IMR-90 (cell line): ENCODE measurements around the gene CENPS. TPM values are rescaled to one million over a fixed set of nuclear protein-coding genes. Genes with fewer than 3 reads are reported as not detected.

Experiments
- ATAC-seq: fragments of 200-7000 bp; cut with Tn5 transposase; 2 replicates; pipeline ENCODE4 v1.9.1; 2020; ENCODE audit warnings: low read depth, mild to moderate bottlenecking, moderate library complexity
- BruUV-seq: library from RNA; stranded (reverse); fragments of 400-500 nt; replicated peaks from 2 replicates; lab custom pipeline; 2021; lab: Mats Ljungman, UMichigan
- CTCF ChIA-PET: fragments of 300-600 bp; formaldehyde crosslinking; extraction: SDS; loops from one replicate; lab custom pipeline; 2021; ENCODE audit warnings: antibody characterized with exemption; lab: Yijun Ruan, JAX
- POLR2A ChIA-PET: fragments of 300-600 bp; sonication (Branson Sonifier 250); formaldehyde crosslinking; loops from one replicate; lab custom pipeline; 2022; ENCODE audit warnings: antibody characterized with exemption; ENCODE audit not compliant: unreplicated experiment; lab: Charles Lee
- DNase-seq: peaks from one replicate; pipeline ENCODE4 v3.0.0; 2013
- H2AFZ ChIP-seq: replicated peaks from 2 replicates; pipeline ENCODE3; 2013; ENCODE audit warnings: low read length, mild to moderate bottlenecking; ENCODE audit not compliant: poor library complexity
- H2AK5ac ChIP-seq: 2 replicates; pipeline ENCODE4 v1.6.1; 2013; ENCODE audit warnings: low read depth, low read length, inconsistent platforms
- H2AK9ac ChIP-seq: replicated peaks from 2 replicates; pipeline ENCODE3; 2013; ENCODE audit warnings: mild to moderate bottlenecking, low read depth, low read length, moderate library complexity; ENCODE audit not compliant: poor library complexity
- H2BK120ac ChIP-seq: 2 replicates; pipeline ENCODE4 v1.6.1; 2013; ENCODE audit warnings: low read depth, low read length, inconsistent platforms
- H2BK15ac ChIP-seq: 3 replicates; pipeline ENCODE4 v1.6.1; 2013; ENCODE audit warnings: low read depth, low read length, inconsistent platforms
- H2BK20ac ChIP-seq: 2 replicates; pipeline ENCODE4 v1.6.1; 2013; ENCODE audit warnings: low read depth, mild to moderate bottlenecking, inconsistent platforms, low read length, moderate library complexity
- H2BK5ac ChIP-seq: 2 replicates; pipeline ENCODE4 v1.6.1; 2013; ENCODE audit warnings: mild to moderate bottlenecking, low read depth, low read length, inconsistent platforms; ENCODE audit not compliant: poor library complexity, severe bottlenecking
- H3K14ac ChIP-seq: replicated peaks from 2 replicates; pipeline ENCODE4 v1.6.1; 2013; ENCODE audit warnings: low read depth, low read length, inconsistent platforms
- H3K18ac ChIP-seq: 2 replicates; pipeline ENCODE4 v1.6.1; 2013; ENCODE audit warnings: low read depth, low read length, control low read depth
- H3K23ac ChIP-seq: 2 replicates; pipeline ENCODE4 v1.6.1; 2013; ENCODE audit warnings: low read depth, low read length, inconsistent platforms
- H3K27ac ChIP-seq: 2 replicates; pipeline ENCODE4 v1.5.1; 2013; ENCODE audit warnings: mild to moderate bottlenecking, control low read depth, low read length; ENCODE audit not compliant: insufficient read depth
- H3K27me3 ChIP-seq: 2 replicates; pipeline ENCODE4 v1.6.1; 2013; ENCODE audit warnings: low read length; ENCODE audit not compliant: control insufficient read depth, insufficient read depth
- H3K36me3 ChIP-seq: 2 replicates; pipeline ENCODE4 v1.6.1; 2013; ENCODE audit warnings: low read length, mixed read lengths; ENCODE audit not compliant: control insufficient read depth, insufficient read depth
- H3K4ac ChIP-seq: 2 replicates; pipeline ENCODE4 v1.6.1; 2013; ENCODE audit warnings: low read depth, low read length, inconsistent platforms
- H3K4me1 ChIP-seq: 2 replicates; pipeline ENCODE4 v1.6.1; 2013; ENCODE audit warnings: low read length, mixed read lengths; ENCODE audit not compliant: control insufficient read depth, insufficient read depth
- H3K4me2 ChIP-seq: 2 replicates; pipeline ENCODE4 v1.6.1; 2013; ENCODE audit warnings: low read depth, mild to moderate bottlenecking, control low read depth, low read length, moderate library complexity
- H3K4me3 ChIP-seq: 2 replicates; pipeline ENCODE4 v1.5.1; 2013; ENCODE audit warnings: low read depth, mild to moderate bottlenecking, control low read depth, low read length, moderate library complexity; ENCODE audit not compliant: insufficient read depth
- H3K56ac ChIP-seq: 2 replicates; pipeline ENCODE4 v1.6.1; 2013; ENCODE audit warnings: low read length, inconsistent platforms; ENCODE audit not compliant: insufficient read depth; ENCODE audit errors: extremely low read depth
- H3K79me1 ChIP-seq, 2 experiments: 2 replicates each; pipeline ENCODE4 v1.6.1; 2013; ENCODE audit warnings: low read length in 2 of 2, inconsistent platforms in 1 of 2, low read depth in 1 of 2
- H3K9ac ChIP-seq: 2 replicates; pipeline ENCODE4 v1.6.1; 2013; ENCODE audit warnings: low read depth, low read length, control low read depth
- H3K9me1 ChIP-seq: 2 replicates; pipeline ENCODE4 v1.6.1; 2013; ENCODE audit warnings: low read length, inconsistent platforms; ENCODE audit not compliant: insufficient read depth
- H3K9me3 ChIP-seq: 2 replicates; pipeline ENCODE4 v1.6.1; 2013; ENCODE audit warnings: low read length; ENCODE audit not compliant: control insufficient read depth, insufficient read depth
- H4K20me1 ChIP-seq: 2 replicates; pipeline ENCODE4 v1.6.1; 2013; ENCODE audit warnings: low read length, inconsistent platforms; ENCODE audit not compliant: insufficient read depth
- H4K5ac ChIP-seq: 2 replicates; pipeline ENCODE4 v1.6.1; 2013; ENCODE audit warnings: mild to moderate bottlenecking, low read depth, low read length, control low read depth
- H4K8ac ChIP-seq, 2 experiments: 2 replicates each; pipeline ENCODE4 v1.6.1; 2013; ENCODE audit warnings: low read depth in 2 of 2, low read length in 2 of 2, control low read depth in 1 of 2, inconsistent platforms in 1 of 2
- H4K91ac ChIP-seq: 2 replicates; pipeline ENCODE4 v1.6.1; 2013; ENCODE audit warnings: low read depth, low read length, inconsistent platforms; ENCODE audit not compliant: insufficient read depth
- CEBPB ChIP-seq: IDR thresholded peaks from 2 replicates; pipeline ENCODE4 v1.6.1; 2012; ENCODE audit warnings: low read depth, low read length, improper control_type of control experiment
- CTCF ChIP-seq: conservative IDR thresholded peaks from 2 replicates; pipeline ENCODE4 v1.5.1; 2012; ENCODE audit warnings: mild to moderate bottlenecking, low read depth, low read length, improper control_type of control experiment
- FOS ChIP-seq: fragments of 150-350 bp; IDR thresholded peaks from 2 replicates; pipeline ENCODE4 v1.6.1; 2016; ENCODE audit warnings: low read depth, low read length
- MAFK ChIP-seq: IDR thresholded peaks from 2 replicates; pipeline ENCODE4 v1.6.1; 2012; ENCODE audit warnings: low read depth, low read length, improper control_type of control experiment
- MAZ ChIP-seq: IDR thresholded peaks from 2 replicates; pipeline ENCODE4 v1.6.1; 2012; ENCODE audit warnings: low read depth, mild to moderate bottlenecking, low read length, improper control_type of control experiment, moderate library complexity, borderline replicate concordance
- NFE2L2 ChIP-seq: fragments of 150-350 bp; IDR thresholded peaks from 2 replicates; pipeline ENCODE4 v1.6.1; 2016; ENCODE audit warnings: low read depth, mild to moderate bottlenecking, low read length
- RAD21 ChIP-seq: IDR thresholded peaks from 2 replicates; pipeline ENCODE4 v1.6.1; 2012; ENCODE audit warnings: low read length, improper control_type of control experiment
- SMC3 ChIP-seq: fragments of 150-350 bp; IDR thresholded peaks from 2 replicates; pipeline ENCODE4 v1.6.1; 2016; ENCODE audit warnings: low read depth, mild to moderate bottlenecking, antibody characterized with exemption, low read length, moderate library complexity
- WGBS, 2 experiments: methylation state at CpG; one replicate each; pipeline versions ENCODE4 v1.1.5 to v1.1.7; 2013; ENCODE audit warnings: missing lambda C conversion rate in 2 of 2; ENCODE audit not compliant: insufficient read length in 1 of 2; ENCODE audit errors: extremely low coverage in 2 of 2; 5-methylcytosine and 5-hydroxymethylcytosine counted together
- dilution Hi-C: fragments of 300-500 bp; cut with HindIII; formaldehyde crosslinking; loops from one replicate; pipeline ENCODE4 v1.14.3; 2018; ENCODE audit warnings: low sequenced_read_pairs; ENCODE audit not compliant: unreplicated experiment
- in situ Hi-C: fragments of 300-500 bp; cut with MboI; formaldehyde crosslinking; loops from 3 replicates; pipeline ENCODE4 v1.14.3; 2019; ENCODE audit warnings: low sequenced_read_pairs, inconsistent platforms, mixed read lengths
- intact Hi-C: fragments of 100-400 bp; cut with micrococcal nuclease; formaldehyde crosslinking; loops from 2 replicates; pipeline ENCODE4 v1.10.0; 2022
- polyA plus RNA-seq, 3 experiments: library from polyadenylated mRNA; depleted of rRNA; stranded (reverse); fragments of >200 nt; gene quantifications; 2 replicates each; pipeline ENCODE4 v1.2.3, GENCODE V29; 2012; ENCODE audit warnings: low replicate concordance in 1 of 3
- total RNA-seq: library from RNA; depleted of rRNA; stranded (reverse); fragments of >200 nt; gene quantifications from 2 replicates; pipeline ENCODE4 v1.2.3, GENCODE V29; 2012

Gene CENPS
- total and polyA plus RNA-seq, 2 of the 4 experiments (the other 2 are of a cell fraction) = 9.9 to 12.3 TPM

DNA sequence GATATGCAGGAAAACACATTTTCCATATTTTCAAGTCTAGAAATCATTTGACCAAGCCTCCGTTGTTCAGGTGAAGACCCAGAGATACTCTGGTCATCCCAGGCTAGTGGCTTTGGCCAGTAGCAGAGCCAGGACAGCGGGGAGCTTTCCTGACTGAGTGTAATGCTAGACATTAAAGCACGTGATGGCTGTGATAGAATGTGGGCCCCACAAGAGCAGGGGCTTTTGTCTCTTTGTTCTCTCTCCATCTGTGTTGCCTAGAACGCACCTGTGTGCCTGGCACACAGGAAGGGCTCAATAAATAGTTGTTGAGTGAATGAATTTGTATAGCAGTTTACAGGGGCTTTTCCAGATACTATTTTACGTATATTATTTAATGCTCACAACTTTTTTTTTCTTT is 10.6 kb downstream of the CENPS start:
- Histone ChIP-seq H3K9me1 (no peaks in the 10 kb centered on the region), H4K91ac (no peak overlapping the region), H2AK9ac (no peak overlapping the region), H3K9ac (no peak overlapping the region), H4K8ac (no peak overlapping the region), H2AFZ (no peak overlapping the region), H3K23ac (no peak overlapping the region), H3K14ac (no peak overlapping the region), H3K27ac (no peak overlapping the region), H4K5ac (no peak overlapping the region), H3K27me3 (no peaks in the 10 kb centered on the region), H3K36me3 (peaks cover 7% of the 10 kb centered on the region; the same call in 1 of the 2 replicates), H3K18ac (no peak overlapping the region), H3K4ac (no peak overlapping the region), H3K4me3 (no peak overlapping the region), H2BK5ac (no peak overlapping the region), H2BK15ac (no peak overlapping the region), H3K79me1 (peaks cover 0 to 4% of the 10 kb centered on the region in 2 experiments; a peak in 1 of 4 replicates), H3K9me3 (no peaks in the 10 kb centered on the region), H3K4me2 (no peak overlapping the region), H2BK120ac (no peak overlapping the region), H2AK5ac (no peak overlapping the region), H2BK20ac (no peak overlapping the region), H4K20me1 (no peaks in the 10 kb centered on the region), H3K4me1 (peaks cover 2% of the 10 kb centered on the region; the same call in 1 of the 2 replicates), H3K56ac (no peak overlapping the region)
- WGBS, 2 experiments = 80% methylated on average over 1 of the region's 5 CpGs; no CpG with 5 or more reads in 1 of the 2 experiments
- TF ChIP-seq MAZ (no peak), FOS (no peak), SMC3 (no peak), CEBPB (no peak), CTCF (no peak), MAFK (no peak), NFE2L2 (no peak), RAD21 (no peak)
- BruUV-seq = no TSS peak
- ATAC-seq (no peak), DNase-seq (no peak)
- intact Hi-C loops (no loop called here), dilution Hi-C loops (no loop called here), in situ Hi-C loops (no loop called here)
- POLR2A ChIA-PET = no interaction called here
- CTCF ChIA-PET = no interaction called here
